Measurements from ENCODE around the gene TAP1. TPM values are rescaled to one million over a fixed set of nuclear protein-coding genes. Genes with fewer than 3 reads are reported as not detected.
A peak's percentile ranks its signal among the peaks of the same experiment; 100 is the strongest.
"Not testable (repeated sequence)": the region's sequence is repeated elsewhere in the genome, so short reads cannot be mapped to it uniquely, and the experiment has no call there.

The TAP1 gene
- total RNA-seq, 1 experiment from 2014 or later, result 74.7 TPM

- H3K9me3 ChIP-seq (ENCODE audit: control insufficient read depth, insufficient read depth, low read depth, low read length); H3K4me3 ChIP-seq (ENCODE audit: low read depth in 2 of 2, low read length in 2 of 2); BruUV-seq (replicated peaks); ATAC-seq; H3K4me1 ChIP-seq (ENCODE audit: control insufficient read depth, insufficient read depth, low read length); H3K36me3 ChIP-seq (ENCODE audit: control insufficient read depth, insufficient read depth, low read length); intact Hi-C loops (cut with micrococcal nuclease; ENCODE audit: unreplicated experiment); H3K27ac ChIP-seq (ENCODE audit: low read length); CTCF ChIA-PET; DNase-seq (ENCODE audit: low read depth, low spot score); in situ Hi-C loops (cut with HindIII; ENCODE audit: low pct_unique_long_range_greater_than_20kb, low sequenced_read_pairs): not testable (repeated sequence)
- peaks cover 15% of the 10 kb centered on the region for H3K27me3 ChIP-seq (ENCODE audit: control insufficient read depth, insufficient read depth, low read length)
- POLR2A ChIA-PET, result interaction anchor here (0.6 kb wide), 1 partner anchor 70 kb away, joined by 9 read pairs; no protein-coding TSS in a partner anchor
These were observed 20.4 kb upstream of the TAP1 start for GRCh38 chr6:32873947-32874346.

GRCh38 chr6:32868257-32868788 is 14.8 kb upstream of the TAP1 start:
- Histone ChIP-seq H3K36me3 (ENCODE audit: control insufficient read depth, insufficient read depth, low read length) (no peaks in the 10 kb centered on the region), H3K4me3 (ENCODE audit: low read depth in 2 of 2, low read length in 2 of 2) (no peak overlapping the region), H3K4me1 (ENCODE audit: control insufficient read depth, insufficient read depth, low read length) (0 out of 2 replicates have a peak, but pooled peaks cover 3% of the 10 kb centered on the region), H3K27ac (ENCODE audit: low read length) (no peak overlapping the region), H3K9me3 (ENCODE audit: control insufficient read depth, insufficient read depth, low read depth, low read length) (no peaks in the 10 kb centered on the region), H3K27me3 (ENCODE audit: control insufficient read depth, insufficient read depth, low read length) (peaks cover 10% of the 10 kb centered on the region; the same call in 1 of the 2 replicates)
- TF ChIP-seq SIN3A (IDR thresholded peaks at IDR 0.05; ENCODE audit: borderline replicate concordance, insufficient read depth, low read depth, low read length) (no peak), CTCF (IDR thresholded peaks at IDR 0.05) (peak; percentile 81; the same call in 1 of the 2 replicates), REST (IDR thresholded peaks at IDR 0.05; ENCODE audit: insufficient read depth in 1 of 2, low read depth in 2 of 2, low read length in 1 of 2) (no peak), TCF7L2 (IDR thresholded peaks at IDR 0.05; ENCODE audit: low read depth, low read length) (no peak), POLR2AphosphoS5 (IDR thresholded peaks at IDR 0.05; ENCODE audit: low read depth, low read length) (no peak)
- ChIA-PET POLR2A (no interaction called here), CTCF (interaction anchor here (0.6 to 2.3 kb wide), 12 partner anchors 9 to 437 kb away, joined by 3 to 56 read pairs (median 4); partner anchors contain the start of genes PSMB9, TAP1 and TAP2)
- intact Hi-C loops (cut with micrococcal nuclease; ENCODE audit: unreplicated experiment) (loop anchor here (10.0 kb wide), 1 partner anchor 454 kb away; no protein-coding TSS in a partner anchor), in situ Hi-C loops (cut with HindIII; ENCODE audit: low pct_unique_long_range_greater_than_20kb, low sequenced_read_pairs) (no loop called here)
- no TSS peak for BruUV-seq (replicated peaks)
- ATAC-seq (peak; percentile 94), DNase-seq (ENCODE audit: low read depth, low spot score) (peak; percentile 57)

Data from Panc1 (cell line).